ENCODE data around the gene MAP3K19.

GRCh38 chr2:134926231-134926931 is 120.9 kb downstream of the MAP3K19 start:
- TF ChIP-seq POLR2A (IDR thresholded peaks at IDR 0.05), result no peak
- no peak for TF ChIP-seq CTCF (IDR thresholded peaks at IDR 0.05)
